ENCODE measurements around the gene EML6.

Gene EML6

DNA sequence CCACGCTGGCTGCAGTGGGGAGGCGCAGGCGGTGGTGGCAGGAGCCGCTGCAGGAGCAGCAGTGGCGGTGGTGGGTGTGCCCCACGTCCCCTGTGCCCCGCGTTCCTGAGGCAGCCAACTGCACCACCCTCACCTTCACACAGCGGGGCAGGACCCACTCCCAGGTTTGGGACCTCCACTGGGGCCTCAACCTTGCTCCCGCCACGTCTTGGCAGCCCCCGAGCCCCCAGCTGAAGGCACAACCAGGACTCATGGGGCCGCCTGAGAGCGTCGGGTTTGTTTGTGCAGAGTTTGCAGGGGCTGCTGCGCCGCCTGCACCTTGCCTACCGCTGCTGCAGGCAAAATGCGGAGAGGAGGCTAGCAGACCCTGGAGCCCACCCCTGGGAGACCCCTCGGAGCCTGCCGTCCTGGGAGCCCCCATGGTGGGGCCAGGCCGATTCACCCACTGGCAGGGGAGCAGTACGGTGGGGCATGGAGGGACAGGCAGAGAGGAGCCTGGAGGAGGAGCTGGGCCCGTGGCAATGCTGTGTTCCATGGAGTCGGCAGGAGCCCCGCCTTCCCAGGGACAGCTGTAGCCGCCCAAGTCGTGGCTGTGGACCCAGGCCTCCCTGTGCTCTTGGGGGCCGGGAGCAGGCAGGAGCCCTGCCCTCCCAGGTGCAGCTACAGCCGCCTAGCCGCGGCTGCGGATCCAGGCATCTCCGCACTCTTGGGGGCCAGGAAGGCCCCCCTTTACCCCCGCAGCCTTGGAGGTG lies 14.7 kb upstream of the EML6 start:
- peak; percentile 33 for DNase-seq

DNA sequence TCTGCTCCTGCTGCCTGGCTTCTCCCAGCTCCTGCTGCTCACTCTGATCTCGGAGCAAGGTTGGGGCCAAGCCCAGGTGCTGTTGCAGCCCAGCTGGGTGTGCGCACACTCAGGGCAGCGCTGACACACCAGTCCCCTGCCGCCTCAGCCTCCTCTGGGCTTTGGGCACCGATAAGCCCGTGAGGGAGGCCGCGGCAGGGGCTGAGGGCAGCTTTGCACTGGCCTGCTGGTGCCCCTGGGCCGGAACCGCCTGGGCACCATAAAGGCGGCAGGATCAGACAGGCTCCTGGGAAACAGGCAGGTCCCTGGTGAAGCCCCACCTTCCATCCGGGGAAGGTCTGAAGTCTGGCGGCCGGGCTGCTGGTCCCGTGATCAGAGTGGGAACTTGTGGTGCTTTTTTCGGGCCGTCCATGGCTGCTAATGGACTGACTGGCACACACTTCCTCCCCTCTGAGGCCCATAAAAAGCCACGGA lies 14.1 kb upstream of the EML6 start:
- no peak for DNase-seq

DNA sequence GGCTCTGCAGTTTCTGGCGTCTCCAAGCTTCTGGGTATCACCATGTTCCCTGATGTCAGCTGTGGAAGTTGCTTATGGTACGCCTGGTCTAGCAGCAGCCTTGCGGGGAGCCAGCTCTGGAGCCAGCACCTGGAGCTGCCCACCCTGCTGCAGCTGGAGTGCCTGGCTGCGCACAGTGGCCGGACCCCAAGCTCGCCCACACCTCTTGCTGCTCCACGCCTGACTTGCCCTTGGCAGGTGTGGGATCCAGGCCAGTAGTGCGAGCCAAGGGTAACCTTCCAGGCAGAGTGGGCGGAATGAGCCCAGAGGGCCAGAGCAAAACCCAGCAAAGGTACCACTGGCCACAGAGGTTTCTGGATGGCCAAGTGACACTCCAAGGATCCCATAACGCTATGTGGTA lies 13.2 kb upstream of the EML6 start:
- no peak for DNase-seq

DNA sequence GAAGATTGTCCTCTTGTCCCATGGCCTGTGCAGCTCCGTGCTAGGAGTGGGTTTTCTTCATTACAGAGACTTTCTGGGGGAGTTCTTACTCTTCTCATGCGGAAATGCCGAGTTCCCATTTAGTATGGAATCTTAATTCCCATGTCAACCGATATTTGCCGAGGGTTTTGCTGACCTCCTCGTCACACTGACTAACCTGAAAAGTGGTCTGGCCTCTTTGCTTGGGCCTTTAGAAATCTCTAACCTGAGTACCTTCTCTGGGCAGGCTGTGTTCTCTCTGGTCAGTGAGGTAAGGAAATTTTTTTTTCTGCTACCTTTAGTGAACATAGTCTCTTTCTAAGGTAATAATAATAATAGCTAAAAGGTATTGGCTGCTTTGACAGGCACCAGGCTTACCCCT lies 10.9 kb upstream of the EML6 start:
- DNase-seq = no peak

DNA sequence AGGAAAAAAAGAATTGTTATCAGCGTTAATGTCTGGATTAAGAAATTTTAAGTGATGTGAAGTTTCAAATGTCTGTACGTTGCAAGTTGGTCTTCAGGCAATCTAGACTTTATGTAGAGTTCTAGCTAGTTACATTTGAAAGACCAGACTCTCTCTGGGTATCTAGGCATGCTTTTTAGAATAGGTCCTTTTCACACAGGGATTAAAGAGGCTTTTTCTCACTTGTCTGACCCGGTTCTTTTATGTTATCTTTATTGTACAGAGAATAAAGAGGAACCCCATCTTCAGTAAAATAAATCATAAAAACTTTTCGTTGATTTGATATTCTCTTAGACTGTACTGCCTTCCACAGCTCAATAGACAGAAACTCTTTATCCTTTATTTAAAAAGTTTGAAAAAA lies 8.5 kb upstream of the EML6 start:
- DNase-seq = no peak

DNA sequence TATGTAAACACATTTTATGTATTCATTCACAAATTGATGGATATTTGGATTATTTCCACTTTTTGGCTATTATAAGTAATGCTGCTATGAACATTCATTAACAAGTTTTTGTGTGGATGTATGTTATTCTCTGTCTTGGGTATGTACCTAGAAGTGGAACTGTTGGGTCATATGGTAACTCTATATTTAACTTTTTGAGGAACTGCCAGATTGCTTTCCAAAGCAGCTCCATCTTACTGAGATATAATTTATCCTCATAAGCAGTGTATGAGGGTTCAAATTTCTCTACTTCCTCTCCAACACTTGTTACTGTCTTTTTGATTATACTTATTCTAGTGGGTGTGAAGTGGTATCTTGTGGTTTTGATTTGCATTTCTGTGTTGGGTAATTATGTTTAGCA lies 7.1 kb upstream of the EML6 start:
- no peak for DNase-seq

DNA sequence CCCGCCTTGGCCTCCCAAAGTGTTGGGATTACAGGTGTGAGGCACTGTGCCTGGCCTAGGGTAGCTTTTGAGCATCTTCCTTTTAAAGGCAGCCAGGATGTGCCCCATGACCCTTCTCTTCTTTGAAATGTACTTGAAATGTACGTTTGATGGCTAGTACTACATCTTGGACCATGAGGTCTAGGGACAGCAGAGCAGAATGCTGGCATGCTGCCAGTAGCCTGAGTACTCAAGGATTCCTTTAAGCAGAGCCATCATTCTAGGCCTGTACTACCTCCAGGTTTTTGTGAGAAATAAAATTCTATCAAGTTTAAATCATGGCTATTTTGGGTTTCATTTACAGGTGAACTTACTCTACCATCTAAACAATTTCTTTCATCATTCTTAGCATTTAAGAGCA lies 2.9 kb upstream of the EML6 start:
- no peak for DNase-seq

DNA sequence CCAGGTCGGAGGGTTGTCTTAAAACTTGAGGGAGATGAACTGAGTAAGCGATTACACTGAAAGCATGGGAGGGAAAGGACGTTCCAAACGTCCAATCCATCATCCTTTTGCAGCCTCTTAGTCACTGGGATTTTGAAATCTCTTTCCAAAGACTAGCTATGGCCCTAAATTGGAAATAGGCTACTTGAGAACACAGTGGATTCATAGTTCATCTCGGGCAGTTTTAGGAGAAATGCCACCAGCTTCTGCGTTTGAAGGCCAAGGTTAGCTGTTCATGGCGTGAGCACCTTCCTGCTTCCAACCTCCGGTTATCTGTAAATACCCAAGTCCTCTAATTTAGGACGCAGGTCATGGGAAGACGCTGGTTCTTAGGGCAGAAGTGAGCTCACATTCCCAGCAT lies 821 bp upstream of the EML6 start:
- peak; percentile 19 for DNase-seq

DNA sequence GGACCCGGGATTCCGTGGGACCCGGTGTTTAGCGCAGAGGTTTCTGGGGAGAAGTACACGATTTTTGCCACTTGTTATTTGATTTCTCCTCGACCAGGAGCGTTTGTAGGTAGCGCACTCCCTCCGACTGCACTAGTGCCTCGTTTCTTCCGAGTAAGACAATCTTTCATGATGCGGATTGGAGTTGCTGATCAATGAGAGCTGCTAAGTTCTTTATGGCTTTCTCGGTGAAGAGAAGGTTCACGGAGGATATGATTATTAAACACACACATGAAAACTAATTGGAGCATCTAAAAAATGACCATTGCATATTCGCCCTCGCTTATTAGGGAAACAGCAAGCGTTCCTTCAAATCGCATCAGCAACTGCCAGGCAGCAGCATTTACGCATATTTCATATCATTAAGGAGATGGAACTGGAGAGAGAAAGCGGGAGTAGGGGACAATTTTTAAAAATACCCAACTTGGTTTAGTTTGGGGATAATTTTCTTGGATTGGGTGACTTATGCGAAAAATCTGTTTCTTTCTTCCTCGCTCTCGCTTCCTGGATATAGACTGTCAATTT lies 616 bp downstream of the EML6 start:
- peak; percentile 30 for DNase-seq

DNA sequence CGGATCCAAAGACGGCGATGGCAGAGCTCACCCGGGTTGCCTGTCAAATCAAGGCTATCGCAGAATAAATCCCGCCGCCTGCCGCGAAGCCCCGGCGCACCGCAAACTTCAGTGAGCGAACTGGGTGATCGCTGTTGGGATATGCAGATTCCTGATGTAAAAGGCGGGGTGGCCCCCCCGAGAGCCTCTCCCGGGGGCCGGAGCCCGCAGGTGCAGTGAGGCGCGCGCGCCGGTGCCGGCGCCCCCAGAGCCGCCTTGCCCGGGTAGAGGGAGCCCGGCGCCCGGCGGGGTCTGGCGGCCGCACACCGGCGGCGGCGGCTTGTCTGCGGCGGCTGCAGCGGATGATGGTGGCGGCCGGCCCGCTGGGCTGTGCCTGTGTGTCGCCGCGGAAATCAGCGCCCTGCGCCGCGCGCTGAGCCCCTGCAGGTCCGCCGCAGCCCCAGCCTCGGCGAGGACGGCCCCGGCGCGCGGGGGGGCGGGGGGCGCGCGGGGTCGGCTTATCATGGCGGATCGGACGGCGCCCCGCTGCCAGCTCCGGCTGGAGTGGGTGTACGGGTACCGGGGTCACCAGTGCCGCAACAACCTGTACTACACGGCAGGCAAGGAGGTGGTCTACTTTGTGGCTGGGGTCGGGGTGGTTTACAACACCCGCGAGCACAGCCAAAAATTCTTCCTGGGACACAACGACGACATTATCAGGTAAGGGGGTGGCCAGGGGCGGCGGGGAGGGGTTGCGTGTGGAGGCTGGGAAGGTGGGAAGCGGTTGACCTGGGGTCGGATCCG lies 1.3 kb downstream of the EML6 start:
- peak; percentile 31 for DNase-seq

DNA sequence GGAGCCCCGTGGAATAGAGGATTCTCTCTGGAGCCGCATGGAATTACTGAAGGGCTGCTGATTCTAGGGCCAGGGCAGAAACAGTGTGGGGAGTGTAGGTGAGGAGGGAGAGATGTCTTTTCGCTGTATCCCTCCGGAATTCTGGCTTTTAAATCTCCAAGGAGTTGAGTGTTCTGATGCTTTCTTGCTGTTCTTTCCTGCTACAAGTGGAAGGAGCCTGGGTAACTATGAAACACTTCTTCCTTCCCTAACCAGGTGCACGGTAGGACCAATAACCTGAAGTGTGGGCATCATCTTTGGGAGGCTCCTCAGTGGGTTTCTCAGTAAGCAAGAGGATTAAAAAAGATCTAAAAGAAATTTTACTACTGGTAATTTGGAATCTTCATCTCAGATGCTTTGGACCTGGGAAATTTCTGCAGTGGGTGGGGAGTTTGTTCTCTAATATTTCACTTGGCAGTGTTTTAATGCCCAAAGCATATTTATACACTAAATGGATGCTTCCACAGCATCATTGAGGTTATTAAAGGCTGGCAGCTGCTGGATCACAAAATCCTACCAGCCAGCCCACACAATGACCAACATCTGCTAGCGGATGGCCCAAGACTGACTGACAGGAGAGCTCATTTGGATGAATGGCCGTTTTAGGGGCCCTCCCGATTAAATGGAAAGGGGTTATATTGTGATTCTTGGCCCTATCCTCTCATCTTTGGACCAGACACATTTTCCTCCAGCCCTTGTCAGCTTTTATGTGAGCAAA lies 2.1 kb downstream of the EML6 start:
- no peak for DNase-seq

DNA sequence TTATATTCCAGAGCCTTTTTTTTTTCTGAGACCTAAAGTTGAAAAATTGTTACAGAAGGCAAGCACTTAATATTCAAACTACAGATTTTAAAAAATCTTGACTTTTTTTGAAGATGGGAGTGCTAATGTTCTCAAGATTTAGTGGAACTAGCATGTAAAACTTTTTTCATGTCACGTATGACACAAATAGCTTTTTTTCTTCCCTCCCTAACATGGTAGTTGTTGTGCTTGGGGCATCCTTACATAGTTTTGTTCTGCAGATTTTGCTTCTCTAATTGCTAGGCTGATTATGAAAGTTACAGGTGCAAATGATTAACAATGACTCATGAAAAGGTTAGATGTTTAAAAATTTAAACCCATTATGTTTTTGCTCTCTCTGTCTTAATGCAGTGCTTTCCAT lies 3.0 kb downstream of the EML6 start:
- DNase-seq = no peak

DNA sequence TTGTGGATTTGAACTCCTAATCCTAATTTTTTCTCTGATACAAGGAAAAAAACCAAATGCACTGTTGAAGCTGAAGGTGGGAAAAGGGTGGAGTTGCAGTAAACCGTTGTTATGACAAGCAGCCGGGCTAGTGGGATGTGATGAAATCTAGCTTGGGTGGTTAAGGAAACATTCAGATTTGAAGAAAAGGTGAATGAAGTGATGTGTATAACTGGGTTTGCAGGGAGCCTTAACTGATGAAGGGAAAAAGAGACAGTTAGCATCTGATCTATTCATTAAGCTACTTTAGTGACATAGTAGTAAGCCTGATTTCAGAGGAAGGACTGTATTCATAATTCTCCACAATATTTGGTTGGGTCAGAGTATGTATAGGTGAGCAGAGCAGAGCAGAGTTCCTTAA lies 3.5 kb downstream of the EML6 start:
- DNase-seq = no peak

DNA sequence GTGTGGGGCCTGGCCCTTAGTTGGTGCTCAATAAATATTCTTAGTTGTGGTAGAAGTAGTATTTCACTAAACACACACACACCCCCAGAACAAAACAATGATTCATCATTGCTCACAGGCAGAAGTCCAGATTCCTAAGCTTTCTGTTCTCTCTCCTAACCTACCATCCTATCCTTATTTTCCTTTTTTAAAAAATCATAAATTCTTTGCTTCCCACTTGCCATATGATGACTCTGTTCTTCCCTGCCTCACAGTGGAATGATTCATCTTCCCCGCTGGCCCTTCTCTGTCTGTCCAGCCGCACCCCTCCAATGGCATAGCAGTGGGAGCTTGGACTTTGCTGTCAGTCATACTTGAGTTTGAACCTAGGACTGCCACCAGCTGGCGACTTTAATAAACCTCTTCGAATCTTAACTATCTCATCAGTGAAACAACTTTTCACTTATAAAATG lies 5.2 kb downstream of the EML6 start:
- DNase-seq = no peak

DNA sequence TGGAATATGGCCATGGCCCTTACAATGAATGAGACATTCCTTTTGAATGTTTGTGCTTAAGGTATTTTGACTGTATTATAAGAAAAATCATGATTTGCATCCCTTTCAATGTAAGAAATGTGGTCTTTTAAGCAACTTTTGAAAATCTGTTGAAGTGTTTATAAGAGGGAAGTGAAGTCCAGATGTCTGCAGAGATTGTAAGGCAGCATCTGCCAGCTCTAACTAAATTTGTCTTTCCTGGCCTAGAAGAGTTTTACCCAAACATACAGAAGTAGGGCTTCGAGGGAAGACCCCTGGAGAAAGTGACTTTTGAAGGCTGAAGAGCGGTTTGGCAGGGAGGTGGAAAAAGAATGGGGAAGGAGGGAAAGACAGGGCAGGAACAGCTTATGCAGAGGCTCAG lies 12.2 kb downstream of the EML6 start:
- peak; percentile 31 for DNase-seq

DNA sequence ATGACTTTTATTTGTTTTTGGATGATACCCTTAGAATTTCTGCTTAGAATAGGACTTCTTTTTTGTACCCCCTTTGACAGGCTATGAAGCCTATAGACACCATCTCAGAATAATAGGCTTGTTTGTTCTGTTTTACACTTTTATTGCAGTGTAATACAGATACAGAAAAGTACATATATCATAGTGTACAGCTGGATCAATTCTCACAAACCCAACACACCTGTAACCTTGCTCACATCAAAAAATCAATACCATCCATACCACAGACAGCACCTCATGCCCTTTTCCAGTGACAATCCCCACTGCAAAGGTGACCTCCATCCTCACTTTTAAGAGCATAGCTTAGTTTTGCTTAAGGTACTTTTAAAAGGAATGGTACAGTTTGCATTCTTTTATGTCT lies 14.8 kb downstream of the EML6 start:
- DNase-seq = no peak

DNA sequence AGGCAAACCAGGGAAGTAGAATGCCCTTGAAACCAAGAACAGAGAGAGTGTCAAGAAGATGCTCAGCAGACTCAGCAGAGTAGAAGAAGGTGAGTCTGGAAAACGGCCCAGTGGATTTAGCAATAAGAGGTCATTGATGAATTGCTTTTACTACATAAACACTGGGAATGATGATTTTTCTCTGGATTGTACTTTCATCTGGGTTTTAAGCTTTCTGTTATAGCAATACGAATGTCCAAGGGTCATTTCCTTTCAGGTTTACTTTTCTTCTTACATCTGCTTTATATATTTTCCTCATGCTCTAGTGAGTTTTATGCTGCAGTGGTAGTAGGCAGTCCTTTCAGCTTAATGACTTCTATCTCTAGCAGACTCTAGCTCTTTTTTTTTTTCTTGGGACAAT lies 16.9 kb downstream of the EML6 start:
- no peak for DNase-seq

DNA sequence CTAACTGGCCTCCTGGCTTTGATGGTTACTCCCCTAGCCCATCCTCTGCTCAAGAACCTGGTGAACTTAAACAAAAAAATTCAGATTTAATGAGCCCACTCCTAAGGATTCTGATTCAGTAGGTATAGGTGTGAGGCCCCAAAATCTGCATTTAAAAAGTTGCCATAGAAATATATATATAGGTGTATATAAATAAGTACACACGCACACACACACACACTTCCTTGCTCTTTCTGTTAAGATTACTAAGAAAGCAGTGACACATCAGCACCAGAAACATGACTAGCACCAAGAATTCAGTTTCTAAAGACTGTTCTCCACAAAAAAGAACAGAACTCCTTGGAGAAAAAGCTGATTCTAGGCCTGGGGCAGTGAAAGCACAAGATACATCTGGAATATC lies 17.8 kb downstream of the EML6 start:
- no peak for DNase-seq

DNA sequence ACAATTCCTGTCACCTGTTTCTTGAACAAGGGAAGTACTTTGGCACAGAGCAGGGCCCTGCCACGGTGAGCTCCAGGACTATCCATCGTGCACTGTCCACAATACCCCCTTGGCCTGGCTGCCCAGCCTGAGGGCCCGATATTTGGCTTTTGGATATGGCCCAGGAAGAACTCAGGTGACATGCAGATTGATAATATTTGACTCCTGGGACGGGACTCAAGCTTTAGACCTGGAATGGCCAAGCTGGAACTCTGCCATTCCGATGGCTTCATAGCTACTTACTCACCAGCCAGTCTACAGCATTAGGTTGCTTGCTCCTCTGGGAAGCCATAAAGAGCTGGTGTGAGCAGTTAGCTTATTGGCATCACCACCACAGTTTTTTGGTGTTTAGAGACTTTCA lies 26.6 kb downstream of the EML6 start:
- no peak for DNase-seq

DNA sequence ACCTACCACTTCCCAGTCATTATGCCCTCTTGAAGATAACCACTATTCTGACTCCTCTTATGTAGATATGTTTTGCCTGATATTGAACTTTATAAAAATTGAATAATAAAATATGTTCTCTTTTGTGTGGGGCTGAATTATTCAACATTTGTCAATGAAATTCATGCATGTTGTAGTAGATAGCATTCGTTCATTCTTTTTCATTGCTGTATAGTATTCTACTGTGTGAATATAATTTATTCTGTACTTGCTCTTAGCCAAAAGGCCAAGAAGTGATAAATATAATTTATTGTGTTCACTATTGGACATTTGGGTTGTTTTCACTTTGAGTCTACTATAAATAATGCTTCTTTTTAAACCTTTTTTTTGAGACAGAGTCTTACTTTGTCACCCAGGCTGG lies 29.0 kb downstream of the EML6 start:
- DNase-seq = no peak

DNA sequence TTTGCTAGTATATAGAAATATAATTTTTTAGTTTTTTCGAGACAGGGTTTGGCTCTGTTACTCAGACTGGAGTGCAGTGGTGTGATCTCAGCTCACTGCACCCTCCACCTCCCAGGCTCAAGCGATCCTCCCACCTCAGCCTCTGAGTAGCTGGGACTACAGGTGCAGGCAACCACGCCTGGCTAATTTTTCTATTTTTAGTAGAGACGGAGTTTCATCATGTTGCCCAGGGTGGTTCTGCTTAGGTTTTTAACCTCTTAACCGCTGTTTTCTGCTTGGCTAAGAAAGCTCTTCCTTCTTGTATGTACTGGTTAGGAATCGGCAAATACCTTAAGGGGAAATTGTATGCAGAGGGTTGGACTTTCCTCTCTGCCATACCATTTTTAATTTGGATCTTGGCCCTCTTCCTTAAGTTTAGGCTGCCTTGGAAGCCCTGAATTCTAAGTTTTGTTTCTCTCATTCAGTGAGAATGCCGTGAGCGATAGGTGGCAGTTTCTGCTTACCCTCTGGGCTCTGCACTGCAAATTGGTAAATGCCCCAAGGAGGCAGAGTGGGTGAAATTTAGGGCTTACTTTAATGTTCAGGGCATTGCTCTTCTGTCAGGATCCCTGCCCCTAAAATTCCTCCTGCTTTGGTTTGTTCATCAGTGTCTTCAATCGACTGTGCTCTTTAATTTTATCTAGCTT lies 32.3 kb downstream of the EML6 start:
- no peak for DNase-seq

DNA sequence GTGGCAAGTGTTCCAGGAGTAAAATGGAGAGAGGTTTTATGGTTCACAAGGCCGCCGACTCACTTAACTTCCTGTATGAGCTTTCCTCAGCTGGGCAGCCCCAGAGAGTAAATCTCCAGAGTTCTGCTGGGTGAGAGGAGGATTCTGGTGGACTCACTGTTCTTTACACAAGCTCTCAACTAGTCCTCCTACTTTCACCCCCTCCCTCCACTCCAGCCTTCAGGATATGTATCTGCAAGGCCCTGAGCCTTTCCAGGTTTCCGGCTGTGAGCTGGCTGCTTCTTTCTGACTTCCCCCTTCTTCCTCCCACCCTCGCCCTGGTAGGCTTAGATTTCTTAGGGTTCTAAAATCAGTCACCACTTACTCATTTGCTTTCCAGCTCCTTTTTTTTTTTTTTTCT lies 34.0 kb downstream of the EML6 start:
- DNase-seq = peak; percentile 27

DNA sequence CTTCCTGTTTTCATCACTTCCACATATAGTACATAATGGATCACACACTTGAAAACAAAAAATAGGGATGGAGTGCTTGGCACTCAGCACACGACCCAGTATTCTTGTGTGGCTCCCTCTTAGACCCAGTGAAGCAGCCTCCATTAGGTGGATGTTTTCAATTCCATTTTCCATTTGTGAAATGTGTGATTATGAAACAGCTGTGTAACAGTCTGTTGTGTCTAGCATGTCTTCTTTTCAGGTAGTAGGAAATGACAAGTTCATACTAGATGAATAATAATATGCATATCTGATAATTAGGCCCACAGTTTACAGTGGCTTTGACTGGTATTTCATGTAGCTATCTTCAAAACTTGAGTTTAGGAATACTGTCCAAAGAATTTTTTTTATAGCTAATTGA lies 35.5 kb downstream of the EML6 start:
- no peak for DNase-seq

All from hematopoietic multipotent progenitor cell treated with erythropoietin and hydrocortisone succinate and interleukin-3 and kit ligand, for 4 days (in vitro differentiated cells).